Tibial nerve (tissue), 4 donors: ENCODE results near the gene LAMP5.

Experiments used
- CTCF ChIP-seq, 5 experiments: fragments of 200-600 bp in 3 of 5; fragments of 450-650 bp in 2 of 5; sonication (generic) in 3 of 5; IDR thresholded peaks; one replicate each; pipeline ENCODE4 v1.5.1; 2016 to 2019; ENCODE audit warnings: antibody characterized with exemption in 5 of 5, mild to moderate bottlenecking in 3 of 5, moderate library complexity in 2 of 5
- EP300 ChIP-seq, 2 donors: sonication (generic); formaldehyde crosslinking; IDR thresholded peaks; one replicate each; pipeline ENCODE4 v1.6.1; 2017; ENCODE audit warnings: antibody characterized with exemption in 2 of 2, mild to moderate bottlenecking in 1 of 2
- POLR2A ChIP-seq, 2 donors: fragments of 450-650 bp; IDR thresholded peaks; one replicate each; pipeline ENCODE4 v1.6.1; 2017; ENCODE audit warnings: antibody characterized with exemption in 2 of 2, mild to moderate bottlenecking in 2 of 2, moderate library complexity in 2 of 2

- TF ChIP-seq CTCF (IDR thresholded peaks at IDR 0.05): no peak
- TF ChIP-seq POLR2A (IDR thresholded peaks at IDR 0.05): no peak
- no peak for TF ChIP-seq EP300 (IDR thresholded peaks at IDR 0.05)
Measured at GRCh38 chr20:9576695-9577094, 62.3 kb downstream of the LAMP5 start.
